ENCODE measurements around the gene ECT2. TPM values are rescaled to one million over a fixed set of nuclear protein-coding genes. Genes with fewer than 3 reads are reported as not detected.

The ECT2 gene
- total and polyA plus RNA-seq, 9 donors: 1.5 to 11.7 (median 2.2) TPM

Small RNA genes within 50 kb of the gene (small RNA-seq; reads per million reads assigned to genes)
- gene AC108667.1 (not detected), gene RF00139 (not detected), gene RNU4-4P (not detected), gene RNU6-547P (not detected)

Other genes starting within 250 kb of the ECT2 start
- gene TNFSF10, start 227.3 kb upstream of the ECT2 start, total RNA-seq: 10 to 100 TPM in 6 of 7 donors, 1 to 10 TPM in 1; 9.6 to 51.5 (median 12.7) TPM
- gene TNFSF10, start 227.3 kb upstream of the ECT2 start, polyA plus RNA-seq: 10 to 100 TPM; 32.0 to 39.8 TPM
- gene NCEH1, start 39.7 kb upstream of the ECT2 start, total RNA-seq: 1 to 10 TPM; 3.5 to 6.9 (median 4.5) TPM
- 10 to 100 TPM in 1 of 2 donors, 1 to 10 TPM in 1; 1.4 to 15.8 TPM for gene NCEH1, start 39.7 kb upstream of the ECT2 start, polyA plus RNA-seq

Measured in ovary (tissue), 9 donors.